Smooth muscle cell (in vitro differentiated cells): ENCODE measurements around the gene UGT1A4. TPM values are rescaled to one million over a fixed set of nuclear protein-coding genes. Genes with fewer than 3 reads are reported as not detected.

Experiments
- DNase-seq: peaks from one replicate; lab custom pipeline; 2025; ENCODE audit not compliant: unreplicated experiment; lab: John Stamatoyannopoulos, UW
- H2AFZ ChIP-seq: fragments of 200-600 bp; sonication (generic); 2 replicates; pipeline ENCODE4 v1.6.0; 2016; ENCODE audit warnings: antibody characterized with exemption, low read depth, mild to moderate bottlenecking
- H3F3A ChIP-seq: fragments of 200-600 bp; sonication (generic); 2 replicates; pipeline ENCODE4 v1.6.0; 2017; ENCODE audit warnings: antibody characterized with exemption, low read depth
- H3K27ac ChIP-seq: fragments of 200-600 bp; sonication (generic); 2 replicates; pipeline ENCODE4 v1.5.1; 2016; ENCODE audit warnings: low read depth, mild to moderate bottlenecking
- H3K27me3 ChIP-seq: fragments of 200-600 bp; sonication (generic); 2 replicates; pipeline ENCODE4 v1.6.1; 2016; ENCODE audit warnings: low read depth, mild to moderate bottlenecking
- H3K36me3 ChIP-seq: fragments of 200-600 bp; sonication (generic); 2 replicates; pipeline ENCODE4 v1.5.1; 2016; ENCODE audit warnings: low read depth
- H3K4me1 ChIP-seq: fragments of 200-600 bp; sonication (generic); 2 replicates; pipeline ENCODE4 v1.5.1; 2016; ENCODE audit warnings: low read depth
- H3K4me2 ChIP-seq: fragments of 200-600 bp; sonication (generic); 2 replicates; pipeline ENCODE4 v1.6.0; 2016; ENCODE audit warnings: mild to moderate bottlenecking
- H3K4me3 ChIP-seq: fragments of 200-600 bp; sonication (generic); 2 replicates; pipeline ENCODE4 v1.5.1; 2016; ENCODE audit warnings: mild to moderate bottlenecking
- H3K79me2 ChIP-seq: fragments of 200-600 bp; sonication (generic); 2 replicates; pipeline ENCODE4 v1.6.0; 2016; ENCODE audit warnings: low read depth, mild to moderate bottlenecking
- H3K9ac ChIP-seq: fragments of 200-600 bp; sonication (generic); 2 replicates; pipeline ENCODE4 v1.6.0; 2016; ENCODE audit warnings: low read depth
- H3K9me3 ChIP-seq: fragments of 200-600 bp; sonication (generic); replicated peaks from 2 replicates; pipeline ENCODE4 v1.5.1; 2016; ENCODE audit warnings: low read depth
- H4K20me1 ChIP-seq: fragments of 200-600 bp; sonication (generic); 2 replicates; pipeline ENCODE4 v1.6.0; 2016; ENCODE audit warnings: low read depth
- WGBS: methylation state at CpG from one replicate; pipeline ENCODE4 v1.1.7; 2016; ENCODE audit warnings: low lambda C conversion rate; 5-methylcytosine and 5-hydroxymethylcytosine counted together
- polyA plus RNA-seq: library from polyadenylated mRNA; unstranded; fragments of >200 nt; fragmentation: Nextera tagmentation; extraction: Ambion mirVana; gene quantifications from 2 replicates; pipeline ENCODE4 v1.2.1, GENCODE V29; 2016
- total RNA-seq: library from RNA; depleted of rRNA; stranded (reverse); fragments of >200 nt; gene quantifications from 2 replicates; pipeline ENCODE4 v1.2.3, GENCODE V29; 2014
- TF ChIP-seq, protein P1 (sequence below): fragments of 200-600 bp; sonication (generic); IDR thresholded peaks from 2 replicates; pipeline ENCODE4 v1.5.1; 2017; ENCODE audit warnings: borderline replicate concordance, mild to moderate bottlenecking, antibody characterized with exemption; ENCODE audit not compliant: insufficient read depth, poor library complexity, severe bottlenecking

UGT1A4 gene
- total and polyA plus RNA-seq, 2 experiments from 2014 or later: not detected

DNA sequence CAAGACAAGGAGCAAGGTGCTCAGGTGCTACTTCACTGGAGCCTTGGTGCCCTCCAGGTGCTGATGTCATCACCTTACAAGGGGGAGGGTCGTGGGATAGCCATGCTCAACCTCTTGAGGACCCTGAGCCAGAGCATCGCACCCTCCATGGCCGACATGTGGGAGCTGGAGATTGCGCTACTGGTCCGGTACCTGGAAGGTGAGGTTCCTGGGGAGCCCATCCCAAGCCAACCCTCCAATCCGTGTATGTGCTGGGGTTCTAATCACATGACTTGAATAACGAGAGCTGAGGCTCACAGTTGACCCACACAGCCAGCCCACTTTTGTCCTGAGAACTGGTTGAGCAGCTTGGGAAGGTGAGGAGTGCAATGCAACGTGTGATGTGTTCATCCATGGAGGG lies 85.5 kb downstream of the UGT1A4 start:
- H3K4me3 ChIP-seq: no peak overlapping the region
- no peaks in the 10 kb centered on the region for H3K79me2 ChIP-seq
- 70% methylated on average over 8 of the region's 8 CpGs for WGBS
- H3K4me1 ChIP-seq: no peaks in the 10 kb centered on the region
- H3K9me3 ChIP-seq: no peaks in the 10 kb centered on the region
- no peak overlapping the region for H3K27ac ChIP-seq
- H3K9ac ChIP-seq: no peak overlapping the region
- no peaks in the 10 kb centered on the region for H3K36me3 ChIP-seq
- no peaks in the 10 kb centered on the region for H3K27me3 ChIP-seq
- no peaks in the 10 kb centered on the region for H3F3A ChIP-seq
- H3K4me2 ChIP-seq: no peak overlapping the region
- TF ChIP-seq, protein P1, sequence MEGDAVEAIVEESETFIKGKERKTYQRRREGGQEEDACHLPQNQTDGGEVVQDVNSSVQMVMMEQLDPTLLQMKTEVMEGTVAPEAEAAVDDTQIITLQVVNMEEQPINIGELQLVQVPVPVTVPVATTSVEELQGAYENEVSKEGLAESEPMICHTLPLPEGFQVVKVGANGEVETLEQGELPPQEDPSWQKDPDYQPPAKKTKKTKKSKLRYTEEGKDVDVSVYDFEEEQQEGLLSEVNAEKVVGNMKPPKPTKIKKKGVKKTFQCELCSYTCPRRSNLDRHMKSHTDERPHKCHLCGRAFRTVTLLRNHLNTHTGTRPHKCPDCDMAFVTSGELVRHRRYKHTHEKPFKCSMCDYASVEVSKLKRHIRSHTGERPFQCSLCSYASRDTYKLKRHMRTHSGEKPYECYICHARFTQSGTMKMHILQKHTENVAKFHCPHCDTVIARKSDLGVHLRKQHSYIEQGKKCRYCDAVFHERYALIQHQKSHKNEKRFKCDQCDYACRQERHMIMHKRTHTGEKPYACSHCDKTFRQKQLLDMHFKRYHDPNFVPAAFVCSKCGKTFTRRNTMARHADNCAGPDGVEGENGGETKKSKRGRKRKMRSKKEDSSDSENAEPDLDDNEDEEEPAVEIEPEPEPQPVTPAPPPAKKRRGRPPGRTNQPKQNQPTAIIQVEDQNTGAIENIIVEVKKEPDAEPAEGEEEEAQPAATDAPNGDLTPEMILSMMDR: no peak
- H4K20me1 ChIP-seq: no peaks in the 10 kb centered on the region
- H2AFZ ChIP-seq: no peak overlapping the region
- no peak for DNase-seq

DNA sequence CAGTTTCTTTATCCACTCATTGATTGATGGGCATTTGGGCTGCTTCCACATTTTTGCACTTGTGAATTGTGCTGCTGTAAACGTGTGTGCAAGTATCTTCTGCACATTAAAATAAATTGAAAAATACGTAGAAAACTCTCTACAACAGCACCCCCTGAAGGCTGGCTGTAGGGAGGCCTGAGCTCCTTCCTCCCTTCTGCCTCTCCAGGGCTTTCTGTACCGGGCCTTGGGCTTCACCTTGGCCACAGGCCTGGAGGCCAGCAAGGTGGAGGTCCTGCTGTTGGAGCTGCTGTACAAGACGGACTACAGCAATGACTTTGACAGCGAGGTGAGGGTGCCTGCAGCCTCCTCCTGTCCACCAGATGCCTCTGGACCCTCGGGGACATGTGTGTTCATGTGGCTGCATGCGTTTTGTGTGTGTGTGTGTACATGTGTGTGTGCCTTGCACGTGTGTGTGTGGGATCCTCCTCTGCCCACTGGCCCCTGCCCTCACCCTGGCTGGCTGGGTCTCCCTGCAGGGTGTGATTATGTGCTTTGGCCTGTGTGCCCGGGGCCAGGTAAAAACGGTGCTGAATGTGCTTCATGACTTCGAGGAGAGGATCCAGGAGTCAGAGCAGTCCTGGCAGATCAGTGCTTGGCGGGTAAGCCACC lies 88.8 kb downstream of the UGT1A4 start:
- Histone ChIP-seq H3K4me1 (no peaks in the 10 kb centered on the region), H3K4me3 (no peak overlapping the region), H3K27ac (no peak overlapping the region), H2AFZ (no peak overlapping the region), H3F3A (no peaks in the 10 kb centered on the region), H3K9me3 (no peaks in the 10 kb centered on the region), H3K9ac (no peak overlapping the region), H3K27me3 (no peaks in the 10 kb centered on the region), H3K36me3 (no peaks in the 10 kb centered on the region), H3K4me2 (no peak overlapping the region), H3K79me2 (no peaks in the 10 kb centered on the region), H4K20me1 (no peaks in the 10 kb centered on the region)
- WGBS: 71% methylated on average over 12 of the region's 12 CpGs
- no peak for DNase-seq
- TF ChIP-seq, protein P1: no peak

DNA sequence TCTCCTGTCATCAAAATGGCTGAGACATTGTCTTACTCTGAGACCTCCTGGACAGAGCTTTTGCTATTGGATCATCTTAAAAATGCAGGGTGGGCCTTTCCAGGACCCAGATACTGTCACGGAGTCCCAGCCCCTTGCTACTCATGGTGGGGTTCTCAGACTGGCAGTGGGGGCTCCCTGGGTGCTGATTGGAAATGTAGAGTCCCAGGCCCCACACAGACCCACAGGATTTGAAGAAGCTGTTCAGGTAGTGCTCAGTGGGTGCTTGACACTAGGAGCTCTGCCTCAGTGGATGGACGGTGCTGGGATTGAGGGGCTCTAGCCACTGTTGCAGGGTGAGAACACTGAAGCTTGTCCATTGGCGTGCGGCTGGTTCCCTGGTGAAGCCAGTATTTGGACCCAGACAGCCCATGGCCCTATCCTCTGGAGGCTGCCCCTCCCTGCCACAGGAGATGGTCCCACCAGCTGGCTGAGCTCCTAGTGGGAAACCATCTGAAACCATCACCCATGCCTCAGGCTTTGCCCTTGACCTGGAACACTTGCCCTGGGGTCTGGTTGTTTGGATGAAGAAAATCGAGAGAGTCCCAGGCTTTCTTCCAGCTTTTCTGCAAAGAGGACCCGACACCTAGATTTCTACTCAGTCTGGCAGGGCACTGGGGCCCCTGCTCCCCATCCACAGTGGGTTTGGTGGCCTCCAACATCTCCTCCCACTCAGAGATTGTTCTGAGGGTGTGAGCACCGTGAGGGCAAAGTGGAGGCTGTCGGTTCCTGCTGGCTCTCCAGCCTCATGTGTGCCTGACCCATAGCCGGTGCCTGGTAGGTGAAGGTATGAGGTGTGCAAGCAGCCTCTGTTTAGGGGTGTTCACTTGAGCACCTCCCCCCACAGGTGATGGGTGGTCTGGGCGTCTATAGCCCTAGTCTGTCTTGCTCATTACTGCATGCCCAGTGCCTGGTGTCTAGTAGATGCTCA lies 89.7 kb downstream of the UGT1A4 start:
- Histone ChIP-seq H3K4me3 (no peak overlapping the region), H4K20me1 (no peaks in the 10 kb centered on the region), H3K27ac (no peak overlapping the region), H3K4me1 (no peaks in the 10 kb centered on the region), H2AFZ (no peak overlapping the region), H3K9me3 (no peaks in the 10 kb centered on the region), H3K27me3 (no peaks in the 10 kb centered on the region), H3K4me2 (no peak overlapping the region), H3K79me2 (no peaks in the 10 kb centered on the region), H3K9ac (no peak overlapping the region), H3K36me3 (no peaks in the 10 kb centered on the region), H3F3A (no peaks in the 10 kb centered on the region)
- WGBS: 82% methylated on average over 10 of the region's 10 CpGs
- DNase-seq: no peak
- TF ChIP-seq, protein P1: no peak
